Adrenal gland (tissue), 12 donors: ENCODE results near the gene FAM177B. TPM values are rescaled to one million over a fixed set of nuclear protein-coding genes. Genes with fewer than 3 reads are reported as not detected.
"Not testable (repeated sequence)": the region's sequence is repeated elsewhere in the genome, so short reads cannot be mapped to it uniquely, and the experiment has no call there.

Experiments used
- DNase-seq, 7 donors: peaks; one replicate each; pipeline ENCODE4 v3.0.0-alpha.2; 2019 to 2020
- H3K27ac ChIP-seq, 5 donors: fragments of 200-600 bp; sonication (generic) in 4 of 5; 1 replicate in 3 of 5; 2 replicates in 2 of 5; pipeline versions ENCODE4 v1.5.1 to v1.8.0; 2016 to 2020; ENCODE audit warnings: mild to moderate bottlenecking in 1 of 5
- H3K27me3 ChIP-seq: fragments of 200-600 bp; 2 replicates; pipeline ENCODE4 v1.8.0; 2021
- H3K36me3 ChIP-seq, 2 donors: fragments of 200-600 bp; replicated peaks in 1 of 2; 1 replicate in 1 of 2; 2 replicates in 1 of 2; pipeline versions ENCODE4 v1.5.1 to v1.8.0; 2018 to 2022
- H3K4me1 ChIP-seq, 2 donors: fragments of 200-600 bp; replicated peaks in 1 of 2; 1 replicate in 1 of 2; 2 replicates in 1 of 2; pipeline versions ENCODE4 v1.5.1 to v1.8.0; 2018 to 2021
- H3K4me3 ChIP-seq, 4 donors: fragments of 200-600 bp; sonication (generic) in 3 of 4; one replicate each; pipeline ENCODE4 v1.5.1; 2016 to 2018
- H3K9me3 ChIP-seq, 3 donors: fragments of 200-600 bp; sonication (generic) in 1 of 3; replicated peaks in 1 of 3; 1 replicate in 2 of 3; 2 replicates in 1 of 3; pipeline versions ENCODE4 v1.5.1 to v1.8.0; 2016 to 2021
- POLR2A ChIP-seq, 2 donors: fragments of 450-650 bp; IDR thresholded peaks; one replicate each; pipeline ENCODE4 v1.6.1; 2017; ENCODE audit warnings: antibody characterized with exemption in 2 of 2, mild to moderate bottlenecking in 2 of 2, moderate library complexity in 1 of 2
- WGBS, 4 donors: extraction: QIAGEN DNeasy Blood & Tissue Kit in 2 of 4; methylation state at CpG; one replicate each; pipeline versions ENCODE4 v1.1.5 to v1.1.7; 2013 to 2017; 5-methylcytosine and 5-hydroxymethylcytosine counted together
- intact Hi-C, 2 donors: fragments of 100-400 bp; cut with DNase I; formaldehyde crosslinking; loops; one replicate each; pipeline versions ENCODE4 v1.14.1 to v1.15.0; 2022 to 2023
- polyA plus RNA-seq, 3 donors: library from polyadenylated mRNA; stranded (reverse); fragments of 200-250 nt in 2 of 3; fragments of 350-450 nt in 1 of 3; fragmentation: Illumina TruSeq in 1 of 3; extraction: RNeasy Lipid Tissue Mini Kit (QIAGEN cat#74804) in 1 of 3; gene quantifications; one replicate each; pipeline ENCODE4 v1.2.3, GENCODE V29; 2013 to 2014
- total RNA-seq, 9 donors: library from RNA; depleted of rRNA in 4 of 9; stranded (reverse); fragments of >200 nt in 4 of 9; fragments of 120-200 nt in 1 of 9; fragmentation: NEBNext Ultra II Directional in 1 of 9; extraction: Animal tissue kit (Norgen Biotek cat#: 25700) in 1 of 9; gene quantifications; one replicate each; pipeline versions ENCODE4 v1.1.0 to v1.2.4, GENCODE V29; 2013 to 2023
- TF ChIP-seq, protein P1 (sequence below), 6 experiments: fragments of 450-650 bp in 4 of 6; fragments of 200-600 bp in 2 of 6; sonication (generic) in 1 of 6; IDR thresholded peaks; 1 replicate in 5 of 6; 2 replicates in 1 of 6; pipeline versions ENCODE4 v1.5.1 to v1.8.0; 2016 to 2021; ENCODE audit warnings: antibody characterized with exemption in 6 of 6, mild to moderate bottlenecking in 2 of 6, moderate library complexity in 1 of 6
- donor health status: healthy with polysubstance abuse.
- donor health status: Bipolar disorder and iron deficiency.
- donor health status: DM: yes; HTN: yes; CAD: no.
- donor health status: DM: no; HTN: no; CAD: no.
- donor health status: DM: no; HTN: no; CAD: no.
- donor health status: DM: yes; HTN: yes; CAD: no.

FAM177B gene
- total and polyA plus RNA-seq, 12 donors = 0.11 to 2.3 (median 1.5) TPM

DNA sequence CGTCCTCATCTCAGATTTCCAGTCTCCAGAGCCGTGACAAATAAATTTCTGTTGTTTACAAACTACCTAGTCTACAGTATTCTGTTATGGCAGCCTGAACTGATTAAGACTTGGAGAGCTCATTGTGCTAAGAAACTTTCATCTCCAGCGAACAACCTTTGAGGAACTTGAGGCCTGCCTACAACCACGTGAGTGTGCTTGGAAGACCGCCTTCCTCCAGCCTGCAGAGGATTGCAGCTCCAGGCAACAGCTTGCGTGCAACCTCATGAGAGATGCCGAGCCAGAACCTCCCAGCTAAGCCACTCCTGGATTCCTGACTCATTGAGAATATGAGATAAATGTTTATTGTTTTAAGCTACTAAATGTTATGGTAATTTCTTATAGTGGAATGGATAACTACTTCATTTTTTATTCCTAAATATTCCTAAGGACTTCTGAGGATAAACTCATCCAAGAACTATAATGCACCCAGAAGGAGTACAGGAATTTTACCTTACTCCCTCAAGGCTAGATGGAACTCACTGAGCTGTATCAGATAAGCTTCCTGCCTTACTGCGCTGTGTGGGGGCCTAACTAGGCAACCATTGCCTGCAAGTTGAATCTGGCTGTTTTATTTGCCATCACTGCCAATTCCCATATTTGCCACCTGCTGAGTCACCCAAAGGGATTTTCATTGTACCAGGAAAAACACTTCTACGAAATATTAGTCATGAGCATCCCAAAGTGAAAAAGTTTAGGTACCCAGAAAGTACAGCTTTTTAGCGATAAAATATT, 17.6 kb downstream of the FAM177B start:
- Histone ChIP-seq H3K4me1 (peaks cover 0 to 6% of the 10 kb centered on the region in 2 donors), H3K27ac (peak overlapping the region in 1 of 5 donors; percentile 24), H3K27me3 (no peaks in the 10 kb centered on the region), H3K36me3 (no peaks in the 10 kb centered on the region), H3K9me3 (no peaks in the 10 kb centered on the region), H3K4me3 (no peak overlapping the region)
- WGBS, 4 donors = 70 to 81% (median 72%) methylated on average over 10 of the region's 10 CpGs
- no peak for TF ChIP-seq POLR2A (IDR thresholded peaks at IDR 0.05)
- TF ChIP-seq, protein P1, sequence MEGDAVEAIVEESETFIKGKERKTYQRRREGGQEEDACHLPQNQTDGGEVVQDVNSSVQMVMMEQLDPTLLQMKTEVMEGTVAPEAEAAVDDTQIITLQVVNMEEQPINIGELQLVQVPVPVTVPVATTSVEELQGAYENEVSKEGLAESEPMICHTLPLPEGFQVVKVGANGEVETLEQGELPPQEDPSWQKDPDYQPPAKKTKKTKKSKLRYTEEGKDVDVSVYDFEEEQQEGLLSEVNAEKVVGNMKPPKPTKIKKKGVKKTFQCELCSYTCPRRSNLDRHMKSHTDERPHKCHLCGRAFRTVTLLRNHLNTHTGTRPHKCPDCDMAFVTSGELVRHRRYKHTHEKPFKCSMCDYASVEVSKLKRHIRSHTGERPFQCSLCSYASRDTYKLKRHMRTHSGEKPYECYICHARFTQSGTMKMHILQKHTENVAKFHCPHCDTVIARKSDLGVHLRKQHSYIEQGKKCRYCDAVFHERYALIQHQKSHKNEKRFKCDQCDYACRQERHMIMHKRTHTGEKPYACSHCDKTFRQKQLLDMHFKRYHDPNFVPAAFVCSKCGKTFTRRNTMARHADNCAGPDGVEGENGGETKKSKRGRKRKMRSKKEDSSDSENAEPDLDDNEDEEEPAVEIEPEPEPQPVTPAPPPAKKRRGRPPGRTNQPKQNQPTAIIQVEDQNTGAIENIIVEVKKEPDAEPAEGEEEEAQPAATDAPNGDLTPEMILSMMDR (IDR thresholded peaks at IDR 0.05) = no peak
- intact Hi-C loops = no loop called here
- peak in 6 of 7 donors; percentile 30 to 65 (median 53) for DNase-seq

DNA sequence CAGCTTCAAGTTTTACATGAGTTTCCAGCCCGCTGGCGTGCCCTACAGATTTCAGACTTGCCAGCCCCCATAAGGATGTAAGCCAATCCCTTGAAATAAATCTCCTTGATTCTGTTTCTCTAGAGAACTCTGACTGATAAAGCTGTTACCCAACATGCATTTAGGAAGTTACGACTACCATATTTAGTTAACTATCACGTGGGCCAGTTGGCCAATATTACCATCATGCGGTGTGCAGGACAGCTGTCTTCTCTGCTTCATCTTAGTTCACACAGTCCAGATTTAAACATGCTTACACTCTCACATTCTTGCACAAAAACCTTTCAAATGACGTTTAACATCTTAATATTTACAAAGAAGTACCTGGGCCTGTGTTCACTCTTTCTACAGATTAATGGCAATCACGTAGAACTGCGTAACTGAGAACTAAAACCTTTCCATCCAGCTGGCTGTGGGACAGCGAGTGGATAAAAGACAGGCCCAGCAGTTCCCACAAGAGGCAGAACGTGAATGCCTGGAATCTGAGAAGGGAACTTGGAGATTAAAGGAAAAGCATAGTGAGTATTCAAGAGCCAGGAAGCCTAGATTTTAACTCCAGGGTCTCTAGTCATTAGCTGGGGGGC, 20.8 kb downstream of the FAM177B start:
- Histone ChIP-seq H3K9me3 (no peaks in the 10 kb centered on the region), H3K4me1 (peaks cover 0 to 6% of the 10 kb centered on the region in 2 donors), H3K4me3 (no peak overlapping the region), H3K27ac (peak overlapping the region in 1 of 5 donors; percentile 26), H3K27me3 (no peaks in the 10 kb centered on the region), H3K36me3 (no peaks in the 10 kb centered on the region)
- TF ChIP-seq, protein P1 (IDR thresholded peaks at IDR 0.05) = no peak
- no peak for TF ChIP-seq POLR2A (IDR thresholded peaks at IDR 0.05)
- 75 to 83% (median 82%) methylated on average over 10 of the region's 10 CpGs for WGBS, 4 donors
- intact Hi-C loops = no loop called here
- peak in 2 of 7 donors; percentile 29 to 58 for DNase-seq

DNA sequence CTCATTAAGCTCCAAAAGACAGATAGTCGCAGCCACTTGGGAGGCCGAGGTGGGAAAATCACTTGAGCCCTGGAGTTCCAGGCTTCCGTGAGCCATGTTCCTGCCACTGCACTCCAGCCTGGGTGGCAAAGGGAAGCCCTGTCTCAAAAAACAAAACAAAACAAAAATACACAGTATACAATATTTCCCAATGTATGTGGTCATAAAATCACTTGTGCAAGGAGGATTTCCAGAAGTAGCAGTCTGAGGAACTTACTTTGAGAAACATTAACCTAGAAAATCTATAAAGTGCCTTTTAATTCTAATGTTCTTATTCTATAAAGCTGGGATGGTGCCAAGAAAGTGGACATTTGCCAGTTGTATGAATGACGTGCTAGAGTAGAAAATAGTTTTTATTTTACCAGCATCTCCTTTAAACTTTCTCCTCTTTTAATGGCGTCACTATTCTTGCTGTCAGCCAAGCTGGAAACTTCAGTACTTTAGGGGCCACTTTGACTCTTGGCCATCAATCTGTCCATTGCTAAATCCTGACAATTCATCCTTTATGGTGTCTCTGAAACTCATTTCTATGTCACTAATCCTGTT, 22.5 kb downstream of the FAM177B start:
- intact Hi-C loops = no loop called here
- Histone ChIP-seq H3K4me3 (no peak overlapping the region), H3K27ac (peak overlapping the region in 1 of 5 donors; percentile 44), H3K27me3 (no peaks in the 10 kb centered on the region), H3K4me1 (peaks cover 0 to 6% of the 10 kb centered on the region in 2 donors), H3K36me3 (no peaks in the 10 kb centered on the region), H3K9me3 (no peaks in the 10 kb centered on the region)
- 70 to 81% (median 73%) methylated on average over 5 of the region's 5 CpGs for WGBS, 4 donors
- no peak for DNase-seq
- TF ChIP-seq, protein P1 (IDR thresholded peaks at IDR 0.05) = no peak
- TF ChIP-seq POLR2A (IDR thresholded peaks at IDR 0.05) = no peak

DNA sequence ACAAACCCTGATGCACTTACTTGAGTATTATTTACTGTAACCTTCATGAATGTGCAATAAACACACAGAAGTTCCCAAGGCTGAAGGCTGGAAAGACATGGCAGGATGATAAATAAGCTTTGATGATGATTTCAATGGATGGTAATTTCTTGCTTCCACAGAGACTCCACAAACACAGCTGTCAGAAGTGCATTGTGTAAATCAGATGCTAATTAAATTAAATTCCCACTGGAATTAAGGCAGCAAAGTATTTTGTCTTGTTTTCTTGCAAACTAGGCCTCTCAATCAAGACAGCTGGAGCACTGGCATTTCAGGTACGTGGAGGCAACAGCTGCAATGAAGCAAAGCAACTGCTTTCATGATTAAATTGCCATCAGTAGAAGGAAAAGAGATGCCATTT, 24.1 kb downstream of the FAM177B start:
- intact Hi-C loops = no loop called here
- Histone ChIP-seq H3K36me3 (no peaks in the 10 kb centered on the region), H3K27ac (no peak overlapping the region), H3K4me3 (no peak overlapping the region), H3K9me3 (no peaks in the 10 kb centered on the region), H3K27me3 (no peaks in the 10 kb centered on the region), H3K4me1 (no peaks in the 10 kb centered on the region)
- no peak for DNase-seq
- WGBS, 4 donors = 83 to 100% (median 89%) methylated on average over 1 of the region's 1 CpG
- TF ChIP-seq, protein P1 (IDR thresholded peaks at IDR 0.05) = no peak
- no peak for TF ChIP-seq POLR2A (IDR thresholded peaks at IDR 0.05)

DNA sequence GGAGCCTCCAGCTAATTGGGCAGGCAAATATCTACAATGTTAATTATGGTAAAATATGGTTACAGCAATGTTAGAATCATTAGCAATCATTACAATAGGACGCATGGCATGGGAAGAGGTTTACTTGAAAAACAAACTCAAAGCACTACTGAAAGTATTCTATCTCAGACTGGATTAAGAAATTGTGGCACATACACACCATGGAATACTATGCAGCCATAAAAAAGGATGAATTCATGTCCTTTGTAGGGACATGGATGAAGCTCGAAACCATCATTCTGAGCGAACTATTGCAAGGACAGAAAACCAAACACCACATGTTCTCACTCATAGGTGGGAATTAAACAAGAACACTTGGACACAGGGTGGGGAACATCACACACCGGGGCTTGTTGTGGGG, 25.2 kb downstream of the FAM177B start:
- H3K36me3 ChIP-seq, H3K27ac ChIP-seq, DNase-seq, H3K4me3 ChIP-seq, intact Hi-C loops, H3K4me1 ChIP-seq, H3K27me3 ChIP-seq, H3K9me3 ChIP-seq: not testable (repeated sequence)
- 41 to 71% (median 49%) methylated on average over 4 of the region's 4 CpGs for WGBS, 4 donors
